ENCODE results near the gene DYNLT4. TPM values are rescaled to one million over a fixed set of nuclear protein-coding genes. Genes with fewer than 3 reads are reported as not detected.
"Not testable (repeated sequence)": the region's sequence is repeated elsewhere in the genome, so short reads cannot be mapped to it uniquely, and the experiment has no call there.

DYNLT4 gene
- total and polyA plus RNA-seq, 2 donors: 0.09 TPM

- H3K36me3 ChIP-seq (ENCODE audit: control insufficient read depth in 2 of 2, insufficient read depth in 2 of 2, low read length in 1 of 2): peaks cover 23 to 24% of the 10 kb centered on the region in 2 donors
- no peaks in the 10 kb centered on the region for H3K27me3 ChIP-seq (ENCODE audit: control insufficient read depth in 2 of 2, insufficient read depth in 1 of 2, low read length in 1 of 2)
- H3K4me3 ChIP-seq (ENCODE audit: low read length in 2 of 2): peak within 1 kb of the TSS; percentile 80 to 81
- under 1% methylated on average over 79 of the region's 79 CpGs for WGBS
- DNase-seq (ENCODE audit: low read depth in 6 of 9, low spot score in 9 of 9): peak; percentile 91 to 97 (median 95)
- no peaks in the 10 kb centered on the region for H3K9me3 ChIP-seq (ENCODE audit: control insufficient read depth in 2 of 2, insufficient read depth in 1 of 2, low read length in 1 of 2)
- H3K27ac ChIP-seq (ENCODE audit: low read depth in 1 of 2, low read length in 1 of 2): peak within 1 kb of the TSS; percentile 90 to 98
- H3K4me1 ChIP-seq (ENCODE audit: control insufficient read depth in 2 of 2, insufficient read depth in 2 of 2, low read length in 2 of 2): peaks cover 2 to 39% of the 10 kb centered on the region in 2 donors
Measured at GRCh38 chr1:44799770-44800584, 7.2 kb downstream of the DYNLT4 start, which contains the start of gene PLK3. TSS of gene PLK3 (plus strand) at chr1:44800377. CDS start at chr1:44800464, 87 bp downstream.

DNA sequence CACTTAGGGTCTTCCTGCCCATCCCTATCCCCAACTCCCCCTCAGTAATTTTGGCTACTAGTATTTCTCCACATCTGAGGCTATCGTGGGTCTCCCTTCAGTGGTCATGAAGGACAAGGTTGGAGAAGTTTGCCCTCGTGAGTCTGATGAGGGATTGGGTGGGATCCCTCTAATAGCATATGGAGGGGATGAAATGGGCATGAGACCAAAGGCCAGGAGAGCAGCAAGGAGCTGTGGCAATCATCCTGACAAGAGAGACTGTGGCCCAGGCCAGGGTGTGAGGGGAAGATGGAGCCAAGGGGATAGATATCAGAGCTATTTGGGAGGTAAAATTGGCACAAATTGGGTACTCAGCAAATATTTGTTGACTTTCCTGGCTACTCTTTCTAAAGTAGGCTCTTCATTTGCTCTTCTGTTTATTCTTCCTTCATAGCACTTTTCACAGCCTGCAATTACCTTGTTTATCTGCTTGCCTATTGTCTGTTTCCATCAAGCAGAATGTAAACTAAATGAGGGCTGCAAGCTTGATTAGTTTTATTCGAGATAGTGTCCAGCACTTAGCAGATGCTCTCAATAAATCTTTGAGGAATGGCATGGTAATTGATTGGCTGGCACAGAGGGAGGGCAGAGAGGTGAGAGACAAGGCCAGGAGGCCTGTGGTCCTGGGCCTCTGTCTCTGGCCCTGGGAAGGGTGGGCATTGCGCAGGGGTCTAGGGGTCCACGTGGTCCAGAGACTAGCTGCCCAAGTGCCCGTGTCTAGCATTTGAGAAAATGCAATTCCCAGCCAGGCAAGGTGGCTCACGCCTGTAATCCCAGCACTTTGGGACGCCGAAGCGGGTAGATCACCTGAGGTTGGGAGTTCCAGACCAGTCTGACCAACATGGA lies 8.4 kb downstream of the DYNLT4 start:
- 96% methylated on average over 10 of the region's 10 CpGs for WGBS
- no peak for DNase-seq (ENCODE audit: low read depth in 6 of 9, low spot score in 9 of 9)
- H3K9me3 ChIP-seq (ENCODE audit: control insufficient read depth in 2 of 2, insufficient read depth in 1 of 2, low read length in 1 of 2): no peaks in the 10 kb centered on the region
- peaks cover 11 to 13% of the 10 kb centered on the region in 2 donors for H3K36me3 ChIP-seq (ENCODE audit: control insufficient read depth in 2 of 2, insufficient read depth in 2 of 2, low read length in 1 of 2)
- H3K27me3 ChIP-seq (ENCODE audit: control insufficient read depth in 2 of 2, insufficient read depth in 1 of 2, low read length in 1 of 2): no peaks in the 10 kb centered on the region
- no peak overlapping the region for H3K27ac ChIP-seq (ENCODE audit: low read depth in 1 of 2, low read length in 1 of 2)
- H3K4me3 ChIP-seq (ENCODE audit: low read length in 2 of 2): no peak overlapping the region
- H3K4me1 ChIP-seq (ENCODE audit: control insufficient read depth in 2 of 2, insufficient read depth in 2 of 2, low read length in 2 of 2): peaks cover 2 to 39% of the 10 kb centered on the region in 2 donors

- H3K36me3 ChIP-seq (ENCODE audit: control insufficient read depth in 2 of 2, insufficient read depth in 2 of 2, low read length in 1 of 2); H3K27me3 ChIP-seq (ENCODE audit: control insufficient read depth in 2 of 2, insufficient read depth in 1 of 2, low read length in 1 of 2); H3K9me3 ChIP-seq (ENCODE audit: control insufficient read depth in 2 of 2, insufficient read depth in 1 of 2, low read length in 1 of 2); DNase-seq (ENCODE audit: low read depth in 6 of 9, low spot score in 9 of 9); H3K27ac ChIP-seq (ENCODE audit: low read depth in 1 of 2, low read length in 1 of 2); H3K4me3 ChIP-seq (ENCODE audit: low read length in 2 of 2): not testable (repeated sequence)
- H3K4me1 ChIP-seq (ENCODE audit: control insufficient read depth in 2 of 2, insufficient read depth in 2 of 2, low read length in 2 of 2): peaks cover 2 to 35% of the 10 kb centered on the region in 2 donors
- 96% methylated on average over 8 of the region's 8 CpGs for WGBS
Measured at GRCh38 chr1:44797886-44798285, 9.3 kb downstream of the DYNLT4 start.

DNA sequence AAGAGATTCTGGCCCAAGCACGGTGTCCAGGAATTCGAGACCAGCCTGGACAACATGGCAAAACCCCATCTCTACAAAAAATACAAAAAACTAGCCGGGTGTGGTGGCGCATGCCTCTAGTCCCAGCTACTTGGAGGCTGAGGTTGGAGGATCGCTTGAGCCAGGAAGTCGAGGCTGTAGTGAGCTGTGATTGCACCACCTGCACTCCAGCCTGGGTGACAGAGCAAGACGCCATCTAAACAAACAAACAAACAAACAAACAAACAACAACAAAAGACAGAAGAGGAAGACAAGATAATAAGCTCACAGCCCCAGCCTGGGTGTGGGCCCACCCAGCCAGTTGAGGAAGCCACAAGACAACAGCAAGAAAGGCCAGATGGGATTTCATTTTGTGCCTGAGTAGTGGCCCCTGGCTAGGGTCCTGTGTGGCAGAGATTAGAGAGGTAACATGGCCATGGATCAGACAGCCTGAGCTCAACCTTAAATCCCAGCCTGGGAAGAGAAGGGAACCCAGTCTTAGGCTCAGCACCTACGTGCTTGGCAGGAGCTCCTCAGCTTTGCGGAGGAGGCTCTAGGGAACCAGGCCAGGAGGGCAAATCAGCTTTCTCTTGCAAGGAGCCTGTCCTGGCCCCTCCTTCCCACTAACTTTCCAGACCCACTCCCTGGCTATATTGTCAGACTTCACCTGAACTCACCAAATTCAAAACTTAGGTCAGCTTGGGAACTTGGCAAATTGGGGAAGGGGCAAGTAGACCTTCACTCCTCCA lies 14.2 kb downstream of the DYNLT4 start:
- H3K4me3 ChIP-seq (ENCODE audit: low read length in 2 of 2): no peak overlapping the region
- DNase-seq (ENCODE audit: low read depth in 6 of 9, low spot score in 9 of 9): no peak
- H3K27ac ChIP-seq (ENCODE audit: low read depth in 1 of 2, low read length in 1 of 2): no peak overlapping the region
- H3K27me3 ChIP-seq (ENCODE audit: control insufficient read depth in 2 of 2, insufficient read depth in 1 of 2, low read length in 1 of 2): no peaks in the 10 kb centered on the region
- no peaks in the 10 kb centered on the region for H3K36me3 ChIP-seq (ENCODE audit: control insufficient read depth in 2 of 2, insufficient read depth in 2 of 2, low read length in 1 of 2)
- no peaks in the 10 kb centered on the region for H3K4me1 ChIP-seq (ENCODE audit: control insufficient read depth in 2 of 2, insufficient read depth in 2 of 2, low read length in 2 of 2)
- 94% methylated on average over 9 of the region's 9 CpGs for WGBS
- H3K9me3 ChIP-seq (ENCODE audit: control insufficient read depth in 2 of 2, insufficient read depth in 1 of 2, low read length in 1 of 2): no peaks in the 10 kb centered on the region

DNA sequence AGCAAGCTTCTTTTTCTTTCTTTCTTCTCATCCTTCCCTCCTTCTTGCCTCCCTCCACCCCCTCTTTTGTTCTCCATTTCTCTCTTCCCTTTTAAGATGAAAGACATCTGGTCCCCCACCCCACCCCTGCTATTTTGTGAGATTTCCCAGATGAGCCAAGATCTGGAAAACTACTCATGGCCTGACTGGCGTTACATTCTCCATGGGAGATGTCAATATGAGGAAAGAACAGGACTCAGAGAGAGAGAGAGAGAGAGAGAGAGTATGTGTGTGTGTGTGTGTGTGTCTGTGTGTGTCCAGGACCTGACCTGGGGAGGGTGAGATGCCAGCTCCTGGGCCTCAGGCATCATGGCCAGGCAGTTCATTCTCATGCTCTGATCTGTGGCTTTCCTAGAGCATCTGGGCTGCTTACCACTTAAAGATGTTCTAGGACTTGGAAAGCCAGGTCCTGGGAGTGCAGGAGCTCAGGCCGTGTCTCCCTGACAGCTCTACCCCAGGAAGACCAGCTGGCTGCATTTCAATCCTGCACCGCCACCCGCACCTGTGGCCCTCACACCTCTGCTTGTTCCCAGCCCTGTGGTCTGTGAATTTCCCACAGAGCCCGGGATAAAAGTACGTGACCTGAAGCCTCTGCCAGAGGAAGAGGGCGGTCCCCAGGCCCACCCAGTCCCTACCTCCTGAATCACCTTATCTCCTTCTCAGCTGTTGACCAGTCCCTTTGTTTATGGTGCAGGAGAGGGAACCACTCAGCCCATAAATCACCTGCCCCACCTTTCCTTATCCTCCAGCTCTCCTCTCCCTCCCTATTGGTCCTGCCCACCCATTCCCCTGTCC lies 16.0 kb downstream of the DYNLT4 start:
- WGBS: 84% methylated on average over 7 of the region's 7 CpGs
- DNase-seq (ENCODE audit: low read depth in 6 of 9, low spot score in 9 of 9): no peak

DNA sequence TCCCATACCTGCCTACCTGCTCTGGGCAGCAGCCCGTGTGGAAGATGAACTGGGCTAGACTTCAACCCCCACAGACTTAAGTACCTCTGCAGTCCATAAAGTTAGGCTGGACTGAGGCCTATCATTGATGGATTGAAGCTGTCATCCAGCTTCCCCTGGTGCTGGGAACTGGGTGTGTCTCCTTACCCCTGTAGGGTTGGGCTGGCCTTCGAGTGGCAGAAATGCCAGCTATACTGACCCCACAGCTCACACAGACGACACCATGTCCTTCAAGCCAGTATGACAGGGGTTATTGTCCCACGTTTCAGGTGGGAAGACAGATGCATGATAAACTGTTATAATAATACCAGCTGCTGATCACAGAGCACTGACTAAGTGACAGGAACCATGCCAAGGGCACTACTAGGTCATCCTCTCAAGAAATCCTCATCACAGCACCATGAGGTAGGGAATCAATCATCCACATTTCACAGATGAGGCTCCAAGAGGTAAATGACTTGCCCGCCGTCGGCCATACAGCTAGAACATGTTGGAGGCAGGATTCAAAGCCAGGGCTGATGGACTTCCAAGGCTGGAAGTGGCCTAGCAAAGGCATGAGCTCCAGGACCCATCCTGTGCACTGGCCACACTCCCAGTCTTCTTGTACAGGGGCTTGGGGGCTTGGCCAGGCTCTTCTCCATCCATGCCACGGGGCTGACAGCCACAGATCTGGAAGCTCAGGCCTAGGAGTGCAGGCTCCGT lies 18.9 kb downstream of the DYNLT4 start, which contains the start of gene BEST4:
TSS of gene BEST4 (minus strand) at position 51 of the 741 bp plus-strand sequence. CDS start 465 bp downstream, outside the sequence.
- Histone ChIP-seq H3K4me3 (ENCODE audit: low read length in 2 of 2) (no peak within 1 kb of the TSS), H3K9me3 (ENCODE audit: control insufficient read depth in 2 of 2, insufficient read depth in 1 of 2, low read length in 1 of 2) (no peaks in the 10 kb centered on the region), H3K27me3 (ENCODE audit: control insufficient read depth in 2 of 2, insufficient read depth in 1 of 2, low read length in 1 of 2) (peaks cover 0 to 3% of the 10 kb centered on the region in 2 donors), H3K36me3 (ENCODE audit: control insufficient read depth in 2 of 2, insufficient read depth in 2 of 2, low read length in 1 of 2) (no peaks in the 10 kb centered on the region), H3K27ac (ENCODE audit: low read depth in 1 of 2, low read length in 1 of 2) (no peak within 1 kb of the TSS), H3K4me1 (ENCODE audit: control insufficient read depth in 2 of 2, insufficient read depth in 2 of 2, low read length in 2 of 2) (peaks cover 18 to 30% of the 10 kb centered on the region in 2 donors)
- DNase-seq (ENCODE audit: low read depth in 6 of 9, low spot score in 9 of 9): no peak
- WGBS: 95% methylated on average over 9 of the region's 9 CpGs

More for the DNA sequence above, 16.0 kb downstream of the DYNLT4 start:
- Histone ChIP-seq H3K4me1 (ENCODE audit: control insufficient read depth in 2 of 2, insufficient read depth in 2 of 2, low read length in 2 of 2) (peaks cover 0 to 5% of the 10 kb centered on the region in 2 donors), H3K27me3 (ENCODE audit: control insufficient read depth in 2 of 2, insufficient read depth in 1 of 2, low read length in 1 of 2) (peaks cover 0 to 3% of the 10 kb centered on the region in 2 donors), H3K9me3 (ENCODE audit: control insufficient read depth in 2 of 2, insufficient read depth in 1 of 2, low read length in 1 of 2) (no peaks in the 10 kb centered on the region), H3K4me3 (ENCODE audit: low read length in 2 of 2) (no peak overlapping the region), H3K36me3 (ENCODE audit: control insufficient read depth in 2 of 2, insufficient read depth in 2 of 2, low read length in 1 of 2) (no peaks in the 10 kb centered on the region), H3K27ac (ENCODE audit: low read depth in 1 of 2, low read length in 1 of 2) (peak overlapping the region in 1 of 2 donors; percentile 18)

- Histone ChIP-seq H3K27ac (ENCODE audit: low read depth in 1 of 2, low read length in 1 of 2) (no peak overlapping the region), H3K4me1 (ENCODE audit: control insufficient read depth in 2 of 2, insufficient read depth in 2 of 2, low read length in 2 of 2) (peaks cover 18 to 30% of the 10 kb centered on the region in 2 donors), H3K9me3 (ENCODE audit: control insufficient read depth in 2 of 2, insufficient read depth in 1 of 2, low read length in 1 of 2) (no peaks in the 10 kb centered on the region), H3K4me3 (ENCODE audit: low read length in 2 of 2) (no peak overlapping the region), H3K27me3 (ENCODE audit: control insufficient read depth in 2 of 2, insufficient read depth in 1 of 2, low read length in 1 of 2) (peaks cover 0 to 3% of the 10 kb centered on the region in 2 donors), H3K36me3 (ENCODE audit: control insufficient read depth in 2 of 2, insufficient read depth in 2 of 2, low read length in 1 of 2) (no peaks in the 10 kb centered on the region)
- no peak for DNase-seq (ENCODE audit: low read depth in 6 of 9, low spot score in 9 of 9)
- 96% methylated on average over 10 of the region's 10 CpGs for WGBS
Measured at GRCh38 chr1:44787506-44787905, 19.6 kb downstream of the DYNLT4 start.
